ENCODE results near the gene INTS3.
A peak's percentile ranks its signal among the peaks of the same experiment; 100 is the strongest.
"Not testable (repeated sequence)": the region's sequence is repeated elsewhere in the genome, so short reads cannot be mapped to it uniquely, and the experiment has no call there.

The INTS3 gene

GRCh38 chr1:153763365-153764225 lies 35.7 kb downstream of the INTS3 start:
- DNase-seq: no peak

- no peak for DNase-seq
These were observed 36.5 kb downstream of the INTS3 start for GRCh38 chr1:153764310-153764709.

- not testable (repeated sequence) for DNase-seq
These were observed 38.8 kb downstream of the INTS3 start for GRCh38 chr1:153766663-153767062.

- no peak for DNase-seq
These were observed 39.7 kb downstream of the INTS3 start for GRCh38 chr1:153767519-153767918.

GRCh38 chr1:153768316-153769181 lies 40.7 kb downstream of the INTS3 start:
- DNase-seq: no peak

GRCh38 chr1:153769221-153769620 lies 41.4 kb downstream of the INTS3 start:
- DNase-seq: no peak

- DNase-seq: no peak
These were observed 42.9 kb downstream of the INTS3 start for GRCh38 chr1:153770797-153771196.

- DNase-seq: no peak
These were observed 43.4 kb downstream of the INTS3 start for GRCh38 chr1:153771261-153771660.

GRCh38 chr1:153771841-153772593 lies 44.2 kb downstream of the INTS3 start:
- DNase-seq: no peak

- no peak for DNase-seq
These were observed 45.5 kb downstream of the INTS3 start for GRCh38 chr1:153773096-153773921.

GRCh38 chr1:153774026-153774595 lies 46.3 kb downstream of the INTS3 start:
- DNase-seq: no peak

GRCh38 chr1:153774780-153775457 lies 47.1 kb downstream of the INTS3 start, which contains the start of gene SLC27A3:
Gene SLC27A3, plus strand, starts transcription at chr1:153775407. Its CDS starts 91 bp downstream, at chr1:153775498.
- DNase-seq: peak; percentile 84 to 87

- DNase-seq: peak; percentile 80 to 87
These were observed 47.8 kb downstream of the INTS3 start for GRCh38 chr1:153775458-153776327.

GRCh38 chr1:153776352-153776751 lies 48.5 kb downstream of the INTS3 start:
- DNase-seq: no peak

GRCh38 chr1:153776845-153777370 lies 49.1 kb downstream of the INTS3 start:
- no peak for DNase-seq

GRCh38 chr1:153777648-153778047 lies 49.8 kb downstream of the INTS3 start:
- DNase-seq: no peak

GRCh38 chr1:153778051-153778823 lies 50.4 kb downstream of the INTS3 start:
- no peak for DNase-seq

GRCh38 chr1:153778824-153779519 lies 51.1 kb downstream of the INTS3 start:
- no peak for DNase-seq
